GM19328 (cell line): Measurements from ENCODE around the gene VSNL1.

Experiments used
- ATAC-seq: cut with Tn5 transposase; IDR thresholded peaks from one replicate; pipeline ENCODE4 v1.9.1; 2021; ENCODE audit warnings: mild to moderate bottlenecking, moderate library complexity; ENCODE audit not compliant: unreplicated experiment

VSNL1 gene

DNA sequence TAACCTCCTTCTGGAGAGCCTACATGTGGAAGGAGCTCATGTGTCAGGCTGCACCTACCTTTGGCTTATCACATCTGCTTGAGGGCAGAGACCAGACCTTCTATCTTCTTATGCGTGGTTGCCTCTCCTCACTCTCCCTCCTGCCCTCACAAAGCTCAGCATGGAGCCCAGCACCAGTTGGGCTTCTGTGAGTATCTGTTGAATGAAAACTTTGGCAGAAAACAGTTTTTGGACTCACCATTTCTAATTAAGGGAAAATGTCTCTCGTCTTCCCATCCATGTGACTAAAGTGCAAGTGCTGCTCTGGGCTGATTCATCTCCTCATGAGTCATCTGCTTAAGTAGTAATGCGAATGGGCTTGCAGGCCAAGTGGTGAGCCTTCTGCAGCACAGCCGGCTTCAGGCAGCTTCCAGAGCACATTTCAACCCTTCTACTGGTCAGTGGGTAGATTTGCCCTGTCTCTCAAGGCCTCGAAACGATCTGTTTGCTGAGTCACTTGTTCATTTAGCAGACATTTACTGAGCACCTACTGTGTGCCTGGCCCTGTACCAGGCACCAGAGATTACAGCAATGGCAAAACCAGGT is 102.6 kb downstream of the VSNL1 start:
- no peak for ATAC-seq

DNA sequence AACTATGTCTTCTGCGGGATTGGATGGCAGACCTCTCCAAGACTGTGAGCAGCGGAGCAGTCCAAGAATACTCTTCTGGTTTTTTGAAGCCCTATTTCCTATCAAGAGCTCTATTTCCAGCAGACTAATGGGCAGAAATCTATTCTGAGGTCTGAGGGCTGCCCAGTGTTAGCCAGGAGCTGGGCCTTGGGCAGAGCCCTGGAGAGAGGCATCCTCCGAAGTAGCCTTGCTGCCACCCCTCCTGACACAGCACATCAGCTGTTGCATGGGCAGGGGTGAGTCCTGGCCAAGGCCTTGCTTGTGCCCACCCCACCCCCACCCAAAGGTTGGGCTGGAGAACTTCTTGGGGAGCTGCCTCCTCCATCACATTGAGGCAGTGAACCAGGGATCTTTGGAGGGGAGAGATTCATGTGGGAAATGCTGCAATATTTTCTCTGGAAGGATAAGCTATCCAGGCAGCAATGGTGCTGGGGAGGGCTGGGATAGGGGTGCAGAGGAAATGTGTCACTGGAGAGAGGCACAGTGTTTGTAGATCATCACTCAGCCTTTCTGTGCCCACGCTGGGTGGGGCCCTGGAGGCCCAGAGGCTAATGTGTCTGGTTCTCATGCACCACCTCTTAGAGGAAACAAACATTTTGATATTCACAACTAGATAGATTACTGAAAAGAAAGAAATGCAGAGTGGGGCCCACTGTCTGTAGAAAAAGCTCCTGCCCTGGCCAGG is 104.7 kb downstream of the VSNL1 start:
- no peak for ATAC-seq

DNA sequence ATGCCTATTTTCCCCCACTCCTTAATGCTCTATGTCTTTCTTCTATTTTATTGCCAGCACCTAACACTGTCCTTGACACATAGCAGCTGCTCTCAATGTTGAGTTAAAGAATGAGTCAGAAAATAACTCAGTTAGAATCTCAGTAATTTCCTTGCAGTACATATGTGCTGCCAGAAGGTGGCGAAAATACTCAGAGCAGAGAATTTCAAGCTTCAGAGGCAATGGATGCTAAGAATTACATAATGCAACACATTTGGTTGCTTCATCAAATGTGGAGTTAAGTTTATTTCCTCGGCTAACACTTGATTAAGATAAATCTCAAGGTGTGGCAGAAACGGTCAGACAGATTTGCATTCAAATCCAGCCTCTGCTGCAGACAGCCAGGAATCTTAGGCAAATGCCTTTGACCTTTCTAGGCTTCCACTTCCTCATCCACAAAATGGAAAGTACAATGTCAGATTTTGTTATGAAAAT is 105.6 kb downstream of the VSNL1 start:
- peak; percentile 75 for ATAC-seq

DNA sequence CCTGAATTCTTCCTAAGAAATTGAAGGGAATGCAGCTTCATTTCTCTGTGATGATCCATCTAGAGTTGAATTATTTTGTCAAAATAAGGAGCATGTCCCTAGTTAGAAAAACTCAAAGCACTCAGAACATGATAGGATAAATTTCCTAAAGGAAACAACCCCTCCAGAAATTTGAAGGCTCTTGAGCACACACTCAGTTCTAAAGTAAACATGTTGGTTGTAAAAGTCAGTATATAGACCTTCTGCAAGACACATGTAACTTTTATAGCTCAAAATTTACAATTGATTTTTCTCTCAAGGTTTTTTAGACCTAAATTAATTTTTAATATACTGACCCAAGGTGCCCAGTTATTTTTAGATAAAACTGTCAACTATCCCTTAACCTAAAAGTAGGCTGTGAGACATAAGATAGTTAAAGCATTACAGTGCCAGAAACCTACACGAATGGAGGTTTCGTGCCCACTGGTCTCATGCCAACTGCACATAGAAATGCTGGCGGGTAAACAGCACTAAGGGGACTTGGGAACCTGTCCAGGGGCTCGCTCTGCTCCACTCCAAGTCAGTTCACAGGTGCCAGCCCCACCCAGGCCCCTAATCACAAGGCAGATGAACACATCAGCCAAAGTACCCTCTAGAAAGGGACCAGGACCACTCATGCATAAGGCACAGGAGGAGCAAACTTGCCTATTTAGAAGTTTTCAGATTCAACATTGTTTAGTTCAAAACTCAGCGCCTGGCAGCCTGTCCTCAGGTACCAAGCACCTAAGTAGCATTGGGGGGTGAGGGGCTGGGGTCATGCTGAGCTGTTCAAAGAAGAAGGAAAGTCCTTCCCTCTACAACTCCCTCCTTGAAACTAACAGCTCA is 106.6 kb downstream of the VSNL1 start:
- no peak for ATAC-seq

DNA sequence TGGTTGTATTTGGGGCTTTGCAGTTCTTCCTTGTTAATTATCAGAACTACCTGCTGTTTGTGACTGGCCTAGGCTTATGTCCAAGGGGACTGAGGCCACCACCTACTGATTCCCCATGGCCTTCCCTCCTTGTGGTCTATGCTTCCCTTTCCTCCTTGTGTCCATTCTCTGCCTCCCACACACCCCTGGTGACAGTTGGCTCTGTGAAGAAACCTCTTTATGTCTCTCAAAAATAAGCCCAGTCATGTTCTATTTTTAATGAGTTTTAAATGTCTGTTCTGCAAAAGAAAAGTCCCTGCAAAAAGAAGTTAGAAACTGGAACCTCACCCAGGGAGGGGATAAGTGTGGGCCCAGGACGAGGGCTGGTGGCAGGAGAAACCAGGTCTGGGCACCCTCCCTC is 108.1 kb downstream of the VSNL1 start:
- ATAC-seq: no peak

DNA sequence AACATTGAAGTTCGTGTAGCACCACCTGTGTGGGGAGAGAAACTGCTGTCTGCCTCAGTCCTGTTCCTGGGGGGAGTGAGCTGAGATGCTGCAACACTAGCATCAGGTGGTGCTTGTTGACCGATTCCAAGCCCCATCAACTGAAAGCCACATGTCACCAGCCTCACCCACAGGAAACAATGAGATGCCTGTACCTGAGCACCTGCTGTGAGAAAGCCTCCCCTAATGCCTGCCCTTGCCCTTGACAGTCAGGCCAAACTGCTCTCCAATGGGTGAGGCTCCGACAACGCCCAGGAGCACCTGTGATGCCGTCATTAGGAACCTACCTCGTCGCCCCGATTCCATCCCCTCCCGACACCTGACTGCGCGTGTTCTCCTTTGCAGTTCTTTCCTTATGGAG is 108.5 kb downstream of the VSNL1 start:
- no peak for ATAC-seq

DNA sequence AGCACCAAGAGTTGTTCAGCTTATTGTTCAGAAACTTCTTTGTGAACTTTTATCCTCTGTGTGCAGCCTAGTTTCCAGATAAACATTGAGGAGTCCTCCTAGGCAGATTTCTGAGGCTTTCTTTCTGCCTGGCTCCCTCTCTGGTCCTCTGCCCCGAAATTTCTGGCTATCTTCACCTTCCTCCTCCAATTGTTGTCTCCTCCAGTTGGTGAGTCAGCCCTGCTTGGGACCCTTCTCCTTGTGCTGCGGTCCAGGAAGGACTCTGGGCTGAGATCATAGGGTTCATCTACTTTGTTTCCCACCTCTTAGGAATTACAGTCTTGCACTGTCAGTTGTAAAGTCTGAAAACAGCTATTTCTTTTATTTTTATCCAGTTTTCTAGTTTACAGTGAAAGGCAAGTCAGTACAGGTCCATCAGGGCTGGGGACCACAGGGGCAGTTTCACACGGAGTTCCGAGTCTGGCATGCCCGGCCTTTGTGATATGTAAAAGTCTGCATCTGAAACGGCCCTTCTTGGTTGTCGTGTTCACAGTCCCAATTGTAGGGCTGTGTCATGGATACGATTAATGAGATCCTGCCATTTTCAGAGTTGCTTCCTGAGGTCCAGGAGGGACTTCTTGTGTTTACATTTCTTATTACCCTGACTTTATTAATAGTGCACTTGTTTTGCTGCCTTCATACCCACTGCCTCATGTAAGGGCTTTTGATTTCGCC is 112.3 kb downstream of the VSNL1 start:
- ATAC-seq: no peak

DNA sequence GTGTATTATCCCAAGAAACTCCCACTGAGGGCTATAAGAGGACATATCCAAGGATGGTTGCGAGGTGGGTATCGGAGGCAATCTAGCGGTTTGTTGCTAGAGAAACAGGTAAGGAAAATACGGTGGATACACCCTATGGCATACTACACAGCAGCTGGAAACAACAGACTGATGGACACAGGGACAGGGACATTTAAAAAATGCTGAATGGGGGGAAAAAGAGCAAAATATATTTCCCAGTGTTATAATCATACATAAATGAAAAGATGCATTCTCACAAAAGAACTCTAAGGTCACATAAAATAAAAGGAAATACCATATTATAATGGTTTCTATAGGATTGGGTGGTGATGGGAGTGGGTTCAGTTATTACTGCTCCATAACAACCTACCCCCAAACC is 117.3 kb downstream of the VSNL1 start:
- ATAC-seq: no peak

DNA sequence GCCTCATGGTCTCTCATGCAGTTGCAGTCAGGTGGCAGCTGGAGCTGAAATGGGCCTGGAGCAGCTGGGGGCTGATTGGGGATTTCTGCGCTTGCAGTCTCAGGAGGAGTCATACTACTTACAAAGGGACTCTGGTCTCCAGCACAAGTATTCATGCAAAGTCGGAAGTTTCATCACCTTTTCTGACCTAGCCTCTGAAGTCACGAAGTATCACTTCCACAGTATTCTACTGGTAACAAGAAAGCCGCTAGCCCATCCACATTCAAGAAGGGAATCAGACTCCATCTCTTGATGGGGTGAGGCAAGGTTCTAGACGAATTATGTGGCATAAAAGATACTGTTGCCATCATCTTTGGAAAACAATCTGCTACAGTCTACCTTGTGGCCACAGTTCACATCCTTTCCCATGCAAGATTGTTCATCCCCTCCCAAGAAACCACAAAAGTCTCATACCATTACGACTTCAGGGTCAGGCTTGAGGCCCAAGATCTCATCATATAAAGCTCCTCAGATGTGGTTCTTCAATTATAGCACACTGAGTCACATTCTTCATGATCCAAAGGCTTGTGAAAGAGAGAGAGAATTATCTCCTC is 117.9 kb downstream of the VSNL1 start:
- ATAC-seq: no peak

DNA sequence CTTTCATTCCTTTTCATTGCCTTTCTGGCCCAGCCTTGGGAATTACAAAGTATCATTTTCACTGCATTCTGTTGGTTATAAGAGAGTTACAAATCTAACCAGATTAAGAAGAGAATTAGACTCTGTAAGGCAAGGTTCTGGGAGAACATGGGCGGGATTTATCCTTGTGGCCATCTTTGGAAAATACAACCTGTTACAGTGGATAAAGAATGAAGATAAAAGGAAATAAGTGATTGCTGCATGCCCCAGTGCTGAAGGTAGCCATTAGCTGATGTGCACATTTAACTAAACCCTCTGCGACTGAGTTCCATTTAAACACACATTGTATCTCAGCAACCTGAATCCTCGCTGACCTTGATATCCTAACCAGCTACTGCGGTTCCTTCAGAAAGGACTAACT is 119.7 kb downstream of the VSNL1 start:
- ATAC-seq: no peak

DNA sequence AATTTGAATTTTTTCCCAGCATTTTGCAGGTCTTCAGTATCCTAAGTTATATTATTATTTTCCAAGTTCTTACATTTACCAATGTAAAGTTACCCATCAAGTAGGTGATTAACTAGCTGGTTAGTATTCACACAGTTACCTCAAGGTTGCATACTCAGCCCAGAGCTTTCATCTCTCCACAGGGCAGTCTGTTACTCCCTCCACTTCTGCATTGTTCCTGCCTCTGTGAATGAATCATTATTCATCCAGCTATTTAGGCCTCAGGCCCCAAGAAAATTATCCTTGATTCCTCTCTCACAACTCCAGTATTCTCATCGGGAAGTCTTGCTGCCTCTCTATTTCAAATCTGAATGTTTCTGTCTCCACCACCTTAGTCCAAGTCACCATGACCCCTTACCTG is 121.0 kb downstream of the VSNL1 start:
- no peak for ATAC-seq

DNA sequence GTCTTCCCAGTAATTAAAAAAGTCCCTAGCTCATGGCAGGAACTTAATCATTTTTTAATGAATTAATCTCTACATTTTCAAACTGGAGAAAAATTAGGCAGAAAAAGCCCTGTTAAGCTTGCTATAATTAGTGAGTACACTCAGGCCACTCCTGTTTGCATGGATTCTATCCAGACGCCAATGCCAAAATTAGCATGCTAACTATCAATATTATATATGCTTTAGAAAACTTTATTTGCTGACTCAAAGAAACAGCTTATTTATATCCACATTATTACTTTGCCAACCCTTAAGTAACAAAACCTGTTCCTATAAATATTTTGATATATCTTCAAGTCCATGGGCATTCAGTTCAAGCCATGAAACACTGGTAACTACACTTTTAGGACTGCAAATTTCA is 122.2 kb downstream of the VSNL1 start:
- no peak for ATAC-seq

DNA sequence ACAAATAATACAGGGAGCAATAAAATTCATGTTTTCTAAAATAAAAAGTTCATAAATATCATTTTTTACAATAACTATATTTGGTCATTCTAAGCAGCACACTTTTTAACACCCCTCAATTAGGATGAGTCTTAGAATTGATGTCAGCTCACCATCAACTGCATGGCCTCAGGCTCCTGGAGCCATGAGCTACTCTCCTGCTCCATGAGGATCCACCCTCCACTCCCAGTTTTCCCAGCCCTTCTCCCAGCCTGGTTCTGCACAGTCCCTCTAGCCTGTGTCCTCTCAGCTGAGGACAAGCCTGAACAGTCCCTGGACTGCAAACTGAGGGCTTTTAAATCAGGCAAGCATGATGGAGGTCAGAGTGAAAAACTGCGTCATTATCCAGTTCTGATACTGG is 124.0 kb downstream of the VSNL1 start:
- ATAC-seq: no peak

DNA sequence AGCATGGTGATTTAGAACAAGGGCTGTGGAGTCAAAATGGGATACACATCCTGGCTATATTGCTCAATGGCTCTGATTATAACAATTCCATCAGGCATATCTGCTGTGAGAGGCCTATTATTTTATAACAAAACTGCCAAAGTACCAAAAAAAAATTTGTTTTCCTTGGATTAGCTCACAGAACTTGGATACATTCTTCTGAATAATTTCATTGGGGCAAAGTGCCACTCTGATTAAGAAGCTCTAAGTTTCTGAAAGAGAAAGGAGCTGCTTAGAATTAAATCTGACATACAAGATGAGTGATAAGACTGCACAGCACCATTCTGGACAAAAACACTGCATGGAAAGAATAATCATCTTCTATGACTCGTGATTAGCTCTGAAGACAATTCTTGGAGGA is 127.4 kb downstream of the VSNL1 start:
- no peak for ATAC-seq

DNA sequence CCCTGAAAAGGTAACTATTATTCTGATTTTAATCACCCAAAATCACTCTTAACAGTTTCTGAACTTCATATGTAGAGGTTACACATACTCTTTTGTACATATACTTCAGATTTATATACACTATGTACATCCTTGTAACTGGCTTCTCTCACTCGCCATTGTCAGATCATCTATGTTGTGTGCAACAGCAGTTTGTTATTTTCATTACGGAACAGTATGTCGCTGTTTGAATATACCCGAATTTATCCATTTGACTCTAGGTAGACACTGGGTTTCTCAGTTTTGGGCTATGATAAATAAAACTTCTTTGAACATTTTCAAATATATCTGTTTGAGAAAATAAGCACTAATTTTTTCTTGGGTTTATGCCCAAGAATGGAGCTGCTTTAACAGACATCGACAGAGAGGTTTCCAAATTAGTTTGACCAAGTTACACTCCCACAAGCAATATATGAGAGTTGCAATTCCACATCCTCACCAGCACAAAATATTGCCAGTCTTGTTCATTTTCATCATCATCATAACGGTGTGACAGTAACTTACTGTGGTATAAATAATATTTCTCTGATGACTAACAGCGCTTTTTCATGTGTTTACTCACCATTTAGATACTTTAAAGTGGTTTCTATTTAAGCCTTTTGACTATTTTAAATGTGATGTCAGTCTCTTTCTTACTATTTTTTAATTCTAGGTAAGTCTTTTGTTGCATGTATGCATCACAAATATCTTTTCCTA is 132.3 kb downstream of the VSNL1 start:
- ATAC-seq: no peak

DNA sequence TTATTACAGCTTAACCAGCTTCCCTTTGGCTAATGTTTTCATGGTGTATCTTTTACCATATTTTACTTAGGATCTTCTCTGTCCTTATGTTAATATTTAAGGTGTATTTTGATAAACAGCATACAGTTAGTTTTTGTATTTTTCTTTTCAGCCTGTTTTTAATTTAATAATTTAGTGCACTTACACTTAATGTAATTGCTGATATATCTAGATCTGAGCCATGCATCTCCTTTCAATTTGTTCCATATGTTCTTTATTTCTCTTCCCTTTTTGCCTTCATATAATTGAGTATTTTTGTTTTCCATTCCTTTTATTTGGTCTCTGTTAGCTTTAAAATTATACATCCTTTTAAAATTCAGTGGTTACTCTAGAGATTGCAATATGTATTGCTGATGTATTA is 134.3 kb downstream of the VSNL1 start:
- ATAC-seq: no peak

DNA sequence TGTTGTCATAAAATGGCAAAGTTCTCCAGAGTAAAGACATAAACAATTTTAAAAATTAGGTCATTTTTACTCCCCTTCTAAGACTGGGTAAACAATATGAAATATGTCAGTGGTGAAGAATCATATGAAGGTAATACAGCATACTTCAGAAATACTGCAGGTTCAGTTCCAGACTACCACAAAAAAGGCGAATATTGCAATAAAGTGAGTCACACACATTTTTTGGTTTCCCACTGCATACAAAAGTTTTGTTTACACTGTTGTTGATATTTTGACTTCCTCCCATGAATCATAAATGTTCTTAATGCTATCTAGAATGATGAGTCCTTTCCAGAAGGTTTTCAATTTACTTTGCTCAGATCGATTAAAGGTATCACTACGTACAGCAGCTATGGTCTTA is 139.6 kb downstream of the VSNL1 start:
- no peak for ATAC-seq

DNA sequence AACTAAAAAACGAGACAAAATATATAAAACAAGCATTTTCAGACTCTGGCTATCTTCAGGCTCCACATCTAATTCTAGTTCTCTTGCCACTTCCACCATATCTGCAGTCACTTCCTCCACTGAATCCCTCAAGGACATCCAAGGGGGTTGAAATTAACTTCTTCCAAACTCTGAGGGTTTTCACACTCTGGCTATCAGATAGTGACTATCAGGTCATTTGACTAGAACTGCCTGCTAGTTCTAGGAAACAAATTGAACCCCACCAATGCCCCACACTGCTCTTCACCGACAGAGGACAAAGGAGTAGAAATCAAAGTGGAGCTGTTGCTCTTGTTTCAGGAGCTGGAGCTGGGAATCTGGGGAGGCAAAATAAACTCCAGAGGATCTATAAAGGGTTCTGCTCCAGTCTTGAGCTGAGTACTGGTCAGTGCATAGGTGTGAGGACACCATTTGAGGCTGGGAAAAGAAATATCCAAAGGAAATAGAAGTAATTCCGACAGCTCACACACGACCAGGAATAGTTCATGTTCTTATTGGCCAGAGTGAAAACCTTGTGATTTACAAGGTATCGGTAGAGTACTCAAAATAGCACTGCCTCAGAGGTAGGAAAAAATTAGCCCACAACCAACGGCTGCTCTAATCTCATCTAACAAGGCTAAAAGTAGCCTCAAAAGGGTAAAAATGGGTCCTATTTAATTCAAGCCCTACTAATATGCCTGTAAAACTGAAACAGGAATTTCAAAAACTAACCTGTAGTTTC is 141.8 kb downstream of the VSNL1 start:
- no peak for ATAC-seq

DNA sequence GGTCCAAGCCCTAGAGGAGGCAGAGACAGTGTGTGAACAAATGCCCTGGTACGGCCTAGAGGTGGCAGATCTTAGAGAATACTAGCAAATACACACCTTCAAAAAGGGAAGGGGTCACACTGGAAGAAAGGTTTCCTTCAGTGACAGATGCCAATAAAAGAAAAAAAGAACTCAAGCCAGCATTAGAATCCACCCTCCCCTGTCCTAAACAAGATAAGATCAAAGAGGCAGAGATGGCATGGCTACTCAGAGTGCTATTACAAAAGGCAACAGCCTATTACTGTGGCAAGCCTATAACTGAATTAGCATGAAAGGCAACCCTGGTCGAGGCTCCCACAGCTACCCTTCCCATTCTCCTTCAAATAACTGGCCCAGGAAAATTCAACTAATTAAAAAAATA is 143.5 kb downstream of the VSNL1 start:
- ATAC-seq: no peak

DNA sequence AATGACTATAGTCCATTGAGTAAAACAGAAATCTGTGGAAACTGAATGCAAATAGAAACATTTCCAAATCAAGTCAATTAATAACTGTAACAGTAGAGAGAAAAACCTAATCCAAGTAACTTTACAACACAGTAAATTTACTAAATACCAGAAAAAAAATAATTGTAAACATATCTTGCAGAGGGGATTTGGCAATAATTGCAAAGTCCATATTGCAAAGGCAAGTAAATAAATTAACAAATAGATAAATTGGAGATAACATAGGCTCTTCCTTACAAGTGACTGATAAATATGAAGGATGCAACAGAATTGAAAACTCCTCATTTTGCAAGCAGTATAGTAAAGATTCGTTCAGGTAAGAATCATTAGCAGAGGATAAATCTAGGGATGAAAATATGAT is 148.1 kb downstream of the VSNL1 start:
- ATAC-seq: no peak
